Measurements from ENCODE around the gene PRKN.
A peak's percentile ranks its signal among the peaks of the same experiment; 100 is the strongest.

PRKN gene

GRCh38 chr6:161417717-161418462 lies 1309.7 kb downstream of the PRKN start:
- DNase-seq = no peak

GRCh38 chr6:161415302-161415855 lies 1312.2 kb downstream of the PRKN start:
- DNase-seq = no peak

- no peak for DNase-seq
These were observed 1312.9 kb downstream of the PRKN start for GRCh38 chr6:161414707-161415106.

GRCh38 chr6:161414180-161414579 lies 1313.4 kb downstream of the PRKN start:
- DNase-seq = no peak

- no peak for DNase-seq
These were observed 1314.2 kb downstream of the PRKN start for GRCh38 chr6:161413355-161413771.

- DNase-seq = no peak
These were observed 1314.8 kb downstream of the PRKN start for GRCh38 chr6:161412795-161413194.

GRCh38 chr6:161411265-161411944 lies 1316.2 kb downstream of the PRKN start:
- no peak for DNase-seq

- DNase-seq = no peak
These were observed 1316.8 kb downstream of the PRKN start for GRCh38 chr6:161410736-161411135.

- DNase-seq = no peak
These were observed 1317.5 kb downstream of the PRKN start for GRCh38 chr6:161410076-161410475.

GRCh38 chr6:161409353-161409752 lies 1318.2 kb downstream of the PRKN start:
- DNase-seq = no peak

GRCh38 chr6:161408041-161408440 lies 1319.5 kb downstream of the PRKN start:
- no peak for DNase-seq

GRCh38 chr6:161407581-161407980 lies 1320.0 kb downstream of the PRKN start:
- DNase-seq = no peak

GRCh38 chr6:161407115-161407514 lies 1320.5 kb downstream of the PRKN start:
- no peak for DNase-seq

GRCh38 chr6:161406646-161407045 lies 1320.9 kb downstream of the PRKN start:
- no peak for DNase-seq

- DNase-seq = no peak
These were observed 1322.1 kb downstream of the PRKN start for GRCh38 chr6:161405418-161405817.

GRCh38 chr6:161403717-161404116 lies 1323.8 kb downstream of the PRKN start:
- DNase-seq = no peak

- DNase-seq = no peak
These were observed 1325.8 kb downstream of the PRKN start for GRCh38 chr6:161401587-161402309.

- no peak for DNase-seq
These were observed 1326.9 kb downstream of the PRKN start for GRCh38 chr6:161400671-161401070.

GRCh38 chr6:161396539-161396938 lies 1331.0 kb downstream of the PRKN start:
- DNase-seq = no peak

GRCh38 chr6:161395716-161396231 lies 1331.8 kb downstream of the PRKN start:
- no peak for DNase-seq

GRCh38 chr6:161394437-161394836 lies 1333.1 kb downstream of the PRKN start:
- no peak for DNase-seq

- peak; percentile 69 to 79 for DNase-seq
These were observed 1333.7 kb downstream of the PRKN start for GRCh38 chr6:161393839-161394364.

GRCh38 chr6:161393292-161393691 lies 1334.3 kb downstream of the PRKN start:
- DNase-seq = no peak

All from CD4-positive, alpha-beta T cell treated with Interleukin-4 for 1 hour (primary cell).